ENCODE measurements around the gene R3HCC1L. TPM values are rescaled to one million over a fixed set of nuclear protein-coding genes. Genes with fewer than 3 reads are reported as not detected.
A peak's percentile ranks its signal among the peaks of the same experiment; 100 is the strongest.

The R3HCC1L gene
- total RNA-seq, 1 donor from 2014 or later = 7.7 TPM

DNA sequence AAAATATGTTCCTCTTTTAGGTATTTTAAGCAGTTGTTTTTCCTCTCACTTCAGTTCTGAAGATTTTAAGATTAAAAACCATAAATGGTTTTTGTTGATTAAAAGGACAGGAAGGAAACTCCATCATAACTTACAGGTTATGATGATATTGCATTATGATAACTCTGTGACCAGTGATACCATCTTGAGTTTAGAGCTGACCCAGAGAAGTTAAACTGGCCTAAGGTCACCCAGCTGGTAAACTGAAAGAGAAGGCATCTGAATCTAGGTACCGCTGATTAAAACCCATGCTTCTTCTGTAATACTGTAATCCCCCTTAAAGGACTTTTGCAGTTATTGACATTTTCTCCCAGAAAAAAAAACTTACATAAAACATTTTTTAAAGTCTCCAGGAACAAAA lies 103.9 kb downstream of the R3HCC1L start:
- ATAC-seq = no peak

DNA sequence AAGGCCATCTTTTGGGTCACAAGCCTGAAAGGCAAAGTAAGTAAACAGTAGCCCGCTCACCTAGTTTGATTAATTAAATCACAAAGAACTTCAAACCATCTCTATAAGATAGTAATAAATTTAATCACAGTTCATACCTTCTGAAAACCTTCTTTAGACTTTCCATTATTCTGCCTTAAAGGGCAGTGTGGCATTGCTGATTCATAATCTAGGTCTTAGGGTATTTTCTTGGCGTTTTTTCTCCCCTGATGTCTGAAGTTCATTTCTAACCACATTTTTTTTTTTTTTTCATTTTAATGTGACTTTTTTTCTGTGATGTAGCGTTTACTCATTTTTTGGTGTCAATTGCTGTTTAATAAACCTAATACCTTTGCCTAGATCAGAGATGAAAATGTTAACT lies 106.1 kb downstream of the R3HCC1L start:
- no peak for ATAC-seq

DNA sequence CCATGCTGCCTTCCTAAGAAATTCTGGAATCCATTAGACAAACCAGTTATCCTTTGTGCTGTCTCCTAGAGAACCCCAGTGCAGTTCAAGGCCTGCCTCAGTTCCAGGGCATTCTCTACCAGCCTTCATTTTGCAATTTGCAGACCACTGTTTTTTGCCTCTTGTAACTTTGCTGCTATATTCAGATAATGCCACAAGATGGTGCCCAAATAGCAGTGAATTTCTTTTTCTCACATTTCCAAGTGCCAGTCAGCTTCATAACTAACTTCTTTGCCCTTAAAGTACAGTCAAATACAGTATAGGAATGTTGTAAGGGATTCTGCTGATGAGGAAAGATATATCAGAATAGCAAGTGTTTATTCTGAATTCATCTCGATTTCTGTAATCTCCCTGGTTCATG lies 108.4 kb downstream of the R3HCC1L start:
- no peak for ATAC-seq

DNA sequence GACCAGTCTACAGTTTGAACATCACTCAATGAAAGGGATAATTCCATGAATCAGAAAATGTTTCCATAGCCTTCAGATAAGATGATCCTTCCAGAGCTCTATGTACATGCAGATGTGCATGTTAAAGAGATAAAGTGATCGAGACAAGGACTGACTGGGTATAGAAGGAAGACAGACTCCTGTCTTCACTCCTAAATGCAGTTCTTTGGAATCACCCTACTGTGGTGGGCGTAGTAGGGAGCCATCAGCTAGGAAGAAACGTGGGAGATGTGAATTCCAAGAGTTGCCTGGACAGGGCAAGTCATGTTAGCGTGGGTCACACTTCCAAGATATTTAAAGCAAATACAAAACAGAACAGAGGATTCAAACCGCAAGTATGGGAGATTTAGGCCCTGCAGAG lies 109.7 kb downstream of the R3HCC1L start:
- no peak for ATAC-seq

DNA sequence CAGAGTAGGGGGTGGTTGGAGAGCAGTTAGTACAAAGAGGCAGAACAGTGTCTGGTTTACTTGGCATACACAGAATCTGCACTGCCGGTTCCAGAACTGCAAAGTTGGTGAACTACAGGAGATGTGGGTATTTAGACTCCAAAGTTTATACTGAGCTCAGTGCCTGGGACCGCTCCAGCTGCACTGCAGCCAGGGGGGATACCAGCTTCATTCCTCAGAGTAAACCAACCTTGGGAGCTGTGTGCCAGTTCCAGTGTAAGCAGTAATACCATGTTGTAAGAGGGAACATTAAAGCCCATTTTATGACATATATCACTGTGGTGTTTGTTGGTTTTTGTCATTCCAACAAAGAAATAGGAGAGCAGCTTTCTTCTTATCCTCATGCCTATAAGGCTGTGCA lies 110.1 kb downstream of the R3HCC1L start:
- ATAC-seq = no peak

DNA sequence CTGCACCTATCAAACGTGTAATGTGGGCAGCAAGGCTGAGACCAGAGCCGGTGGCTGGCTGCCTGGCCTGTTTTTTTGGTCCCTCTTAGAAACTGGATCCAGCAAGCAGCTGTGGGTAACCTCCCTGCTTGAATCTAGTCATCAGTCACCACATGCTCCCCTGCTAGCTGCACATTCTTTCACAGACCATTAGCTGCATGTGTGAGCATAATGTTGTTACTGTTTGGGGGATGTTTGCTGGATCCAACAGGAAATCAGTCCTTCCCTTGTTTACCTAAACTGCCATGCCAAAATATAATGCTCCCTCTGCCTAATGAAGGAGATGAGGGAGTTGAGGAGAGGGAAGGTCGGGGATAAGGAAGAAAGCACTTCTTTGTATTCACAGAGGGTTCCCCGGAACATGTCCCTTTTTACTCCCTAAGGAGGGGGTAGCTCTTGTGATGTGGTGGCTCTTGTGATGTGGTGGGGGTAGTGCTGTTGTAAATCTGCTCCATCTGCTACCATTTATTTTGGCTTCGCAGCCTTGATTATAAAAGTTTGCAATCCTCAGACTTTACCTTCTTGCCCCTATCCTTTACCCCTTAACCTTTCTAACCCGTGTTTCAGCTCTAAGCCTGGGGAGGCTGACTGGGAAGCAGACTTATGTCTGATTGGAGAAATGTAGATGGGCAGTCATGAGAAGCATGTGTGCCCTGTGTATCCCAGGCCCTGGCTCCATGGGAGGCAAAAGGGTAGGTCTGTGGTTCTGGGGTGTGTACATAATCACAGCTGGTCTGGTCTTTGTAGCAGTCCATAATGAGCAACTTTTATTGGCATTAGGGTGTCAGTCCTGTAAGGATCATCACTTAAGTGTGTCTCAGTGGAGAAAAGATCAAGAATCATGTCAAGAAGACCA lies 112.7 kb downstream of the R3HCC1L start:
- no peak for ATAC-seq

DNA sequence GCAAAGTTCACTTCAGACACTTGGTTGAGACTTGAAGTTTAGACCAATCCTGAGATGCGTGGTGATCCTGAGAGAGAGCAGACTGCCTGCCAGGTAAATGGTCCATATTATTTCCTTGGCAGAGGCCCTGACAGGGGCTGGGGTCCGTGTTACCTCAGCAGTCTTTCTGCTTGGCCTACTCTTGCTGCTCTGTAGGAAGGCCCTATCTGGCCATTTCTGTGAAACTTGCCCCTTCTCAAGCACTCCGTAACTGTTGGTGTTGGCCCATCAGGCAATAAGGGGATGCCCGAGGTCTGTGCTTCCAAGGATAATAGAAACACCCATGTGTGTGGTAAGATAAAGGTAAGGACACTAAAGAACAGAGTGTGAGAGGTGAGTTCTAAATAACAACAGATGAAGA lies 113.6 kb downstream of the R3HCC1L start:
- ATAC-seq = no peak

DNA sequence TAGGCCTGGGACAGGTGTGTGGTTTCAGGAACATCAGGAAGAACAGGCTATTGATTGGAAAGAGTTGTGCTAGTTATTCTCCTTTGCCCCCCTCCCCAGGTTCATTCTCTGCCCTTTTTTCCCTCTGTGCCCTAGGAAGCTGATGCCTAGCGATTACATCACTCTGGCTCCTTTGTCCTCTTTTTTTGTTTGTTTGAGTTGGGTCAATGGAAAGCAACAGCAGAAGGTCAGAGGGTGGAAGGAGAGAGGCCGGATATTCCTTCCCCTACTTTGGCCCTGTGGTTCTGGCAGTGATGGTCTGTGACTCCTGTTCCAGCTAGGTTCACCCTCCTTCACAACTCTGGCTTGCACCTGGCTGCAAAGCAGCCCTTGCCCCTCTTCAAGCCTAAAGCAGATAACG lies 114.7 kb downstream of the R3HCC1L start:
- no peak for ATAC-seq

DNA sequence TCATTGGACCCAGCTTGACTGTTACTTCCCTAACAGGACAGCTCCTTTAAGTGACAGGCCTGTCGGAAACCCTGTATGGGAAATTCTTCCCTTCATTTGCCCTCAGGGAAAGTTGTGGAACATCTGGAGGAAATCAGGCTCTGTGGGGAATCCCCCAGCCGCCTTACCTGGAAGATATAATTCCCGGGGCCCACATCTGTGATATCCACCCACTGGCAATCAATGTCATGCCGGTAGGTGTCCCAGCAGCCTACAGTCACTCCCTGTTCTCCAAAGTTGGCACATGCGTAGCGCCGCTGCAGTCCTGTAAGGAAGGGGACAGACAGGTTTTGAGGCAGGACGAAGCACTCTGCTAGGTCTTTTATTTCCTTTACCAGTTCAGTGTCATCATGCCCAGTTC lies 116.9 kb downstream of the R3HCC1L start:
- ATAC-seq = peak; percentile 61

DNA sequence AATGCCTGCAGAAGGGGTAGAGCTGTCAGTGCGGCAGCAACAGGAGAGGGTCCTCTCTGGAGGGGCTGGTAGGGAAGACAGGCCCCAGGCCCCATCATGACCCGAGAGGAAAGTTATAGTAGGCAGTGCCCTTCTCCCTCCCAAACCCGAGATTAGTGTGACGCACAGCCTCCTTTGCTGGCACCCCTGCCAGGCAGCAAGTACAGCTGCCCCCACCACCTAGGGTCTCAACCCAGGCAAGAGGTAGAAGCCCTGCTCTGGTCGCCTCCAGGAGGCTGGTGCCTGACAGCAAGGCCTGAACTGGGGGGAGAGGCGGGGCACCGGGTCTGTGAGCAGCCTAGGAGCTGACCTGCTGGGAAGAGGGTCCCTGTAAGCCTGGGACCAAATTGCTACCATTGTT lies 118.0 kb downstream of the R3HCC1L start:
- ATAC-seq = no peak

DNA sequence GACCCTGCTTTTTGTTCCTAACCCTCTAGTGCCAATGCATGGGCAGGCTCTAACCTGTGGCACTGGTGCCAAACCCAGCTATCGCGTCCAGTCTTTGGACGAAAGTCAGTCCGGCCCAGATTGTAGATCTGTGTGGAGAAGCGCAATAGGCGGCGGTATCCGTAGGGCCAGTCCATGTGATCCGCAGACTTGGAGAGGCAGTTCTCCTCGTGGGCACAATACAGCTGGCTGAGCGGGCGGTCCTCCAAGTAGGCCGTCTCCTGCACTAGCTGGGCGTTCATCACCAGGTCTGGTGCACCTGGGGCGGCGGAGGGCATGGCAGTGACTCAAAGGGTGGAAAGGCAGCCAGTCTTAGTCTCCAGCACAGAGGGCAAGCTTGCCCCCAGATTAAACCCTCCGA lies 119.0 kb downstream of the R3HCC1L start:
- peak; percentile 12 for ATAC-seq

DNA sequence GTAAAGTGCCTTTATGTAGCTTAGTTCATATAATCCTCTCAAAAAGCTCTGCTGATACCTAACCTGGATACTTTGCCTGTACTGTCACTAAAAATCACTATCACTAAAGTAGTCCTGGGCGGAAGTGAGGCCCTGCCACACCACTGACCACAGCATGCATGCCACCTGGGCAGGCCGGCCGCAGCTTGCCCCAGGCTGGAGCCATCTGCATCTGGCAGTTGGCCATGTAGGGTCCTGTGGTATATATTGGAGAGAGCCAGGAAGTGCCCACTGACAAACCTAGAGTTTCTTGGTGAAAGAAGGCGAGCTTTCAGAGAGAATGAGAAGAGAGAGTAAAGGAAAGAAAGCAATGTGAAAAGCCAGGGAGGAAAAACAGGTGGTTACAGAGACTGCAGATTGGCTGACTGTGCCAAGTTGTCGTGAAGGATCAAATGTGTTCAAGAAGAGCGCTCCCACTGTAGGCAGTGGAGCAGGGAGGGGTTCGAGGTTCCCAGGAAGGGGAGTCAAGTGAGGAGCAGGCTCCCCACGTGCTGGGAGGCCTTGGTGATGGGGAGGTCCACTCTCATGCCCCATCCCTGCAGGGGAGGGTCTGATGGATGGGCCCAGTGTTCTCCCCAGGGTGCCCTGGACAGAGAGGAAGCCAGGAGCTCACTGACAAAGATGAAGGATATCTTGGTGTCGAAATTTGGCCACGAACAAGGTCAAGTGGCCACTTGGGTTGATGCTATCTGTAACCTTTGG lies 119.9 kb downstream of the R3HCC1L start:
- ATAC-seq = no peak

DNA sequence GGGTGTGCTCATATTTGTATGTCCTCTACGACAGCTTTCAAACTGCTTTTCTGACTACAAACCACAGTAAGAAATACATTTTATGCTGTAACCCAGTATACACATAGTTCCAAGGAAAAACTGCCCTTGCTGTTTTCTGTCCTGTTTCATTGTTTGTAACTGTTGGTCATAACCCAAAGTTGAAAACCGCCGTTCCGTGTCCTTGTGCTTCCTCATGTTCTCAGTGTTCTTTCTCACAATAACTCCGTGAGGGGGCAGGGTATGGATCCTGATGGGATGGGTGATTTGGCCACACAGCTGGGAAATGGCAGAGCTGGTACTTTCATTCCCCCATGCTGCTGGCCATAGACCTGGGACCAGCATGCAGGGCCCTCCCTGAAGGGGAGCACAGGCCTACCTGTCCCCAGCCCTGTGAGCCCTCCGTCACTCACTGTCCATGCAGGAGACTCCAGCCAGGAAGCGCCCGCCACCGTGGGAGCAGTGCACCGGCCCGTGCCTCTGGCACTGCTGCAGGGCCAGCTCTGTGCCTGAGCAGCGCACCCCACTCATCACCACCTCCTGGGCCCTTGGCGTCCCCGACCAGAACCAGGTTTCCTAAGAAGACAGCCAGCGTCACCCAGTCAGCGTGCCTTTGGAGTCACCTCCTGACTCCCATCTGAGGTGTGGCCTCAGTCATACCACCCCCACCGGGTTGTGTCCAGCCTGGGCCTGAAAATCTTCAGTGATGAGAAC lies 120.9 kb downstream of the R3HCC1L start:
- ATAC-seq = no peak

DNA sequence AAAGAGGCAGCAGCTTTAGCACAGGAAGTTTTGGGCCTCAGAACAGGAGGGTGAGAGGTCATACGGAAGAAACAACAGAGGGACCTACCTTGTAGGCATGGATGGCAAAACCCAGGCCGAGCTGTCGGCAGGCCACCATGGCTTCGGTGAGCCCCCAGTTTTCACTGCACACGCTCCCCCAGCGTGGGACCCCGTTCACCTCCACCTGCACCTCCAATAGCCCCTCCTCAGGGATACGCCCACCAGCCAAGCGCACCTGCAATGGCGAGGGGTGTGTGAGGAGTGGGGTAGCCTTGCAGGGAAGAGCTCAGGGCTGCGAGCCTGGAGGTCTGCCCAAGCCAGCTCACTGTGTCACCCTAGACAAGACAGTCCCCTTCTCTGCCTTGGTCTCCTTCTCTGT lies 122.2 kb downstream of the R3HCC1L start:
- ATAC-seq = no peak

DNA sequence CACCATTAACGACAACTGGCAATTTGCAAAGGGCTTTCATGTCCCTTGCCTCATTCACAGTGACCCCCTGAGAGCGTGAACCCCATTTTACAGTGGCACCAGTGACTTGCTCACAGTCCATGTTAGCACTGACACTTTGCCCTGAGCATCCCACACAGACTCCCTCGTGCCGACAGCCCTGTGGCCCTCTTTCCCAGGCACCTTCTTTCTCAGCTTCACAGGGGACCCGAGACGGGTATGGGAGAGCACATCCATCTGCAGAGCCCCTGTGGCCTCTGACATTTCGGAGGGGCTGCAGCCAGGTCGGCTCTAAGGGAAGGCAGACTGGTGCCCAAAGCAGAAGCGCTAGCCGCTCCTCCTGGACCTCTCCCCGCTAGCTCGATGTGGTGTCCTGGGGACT lies 122.7 kb downstream of the R3HCC1L start:
- ATAC-seq = no peak

DNA sequence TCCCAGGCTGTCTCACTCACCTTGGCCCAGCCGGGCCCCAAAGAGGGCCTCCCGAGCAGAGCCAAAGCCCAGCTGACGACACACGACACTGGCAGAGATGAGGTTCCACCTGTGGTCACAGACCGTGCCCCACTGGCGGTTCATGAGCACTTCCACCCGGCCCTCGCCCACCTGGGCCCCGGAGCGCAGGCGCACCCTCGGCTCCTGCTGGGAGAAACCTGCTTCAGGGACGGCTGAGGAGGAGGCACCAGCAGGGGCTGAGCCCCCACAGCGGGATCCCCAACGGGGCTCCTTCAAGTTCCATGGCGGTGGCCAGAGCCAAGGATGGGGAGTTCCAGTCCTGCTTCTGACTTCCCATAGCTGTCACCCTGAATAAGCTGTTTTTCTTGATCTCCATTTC lies 123.5 kb downstream of the R3HCC1L start:
- ATAC-seq = no peak

DNA sequence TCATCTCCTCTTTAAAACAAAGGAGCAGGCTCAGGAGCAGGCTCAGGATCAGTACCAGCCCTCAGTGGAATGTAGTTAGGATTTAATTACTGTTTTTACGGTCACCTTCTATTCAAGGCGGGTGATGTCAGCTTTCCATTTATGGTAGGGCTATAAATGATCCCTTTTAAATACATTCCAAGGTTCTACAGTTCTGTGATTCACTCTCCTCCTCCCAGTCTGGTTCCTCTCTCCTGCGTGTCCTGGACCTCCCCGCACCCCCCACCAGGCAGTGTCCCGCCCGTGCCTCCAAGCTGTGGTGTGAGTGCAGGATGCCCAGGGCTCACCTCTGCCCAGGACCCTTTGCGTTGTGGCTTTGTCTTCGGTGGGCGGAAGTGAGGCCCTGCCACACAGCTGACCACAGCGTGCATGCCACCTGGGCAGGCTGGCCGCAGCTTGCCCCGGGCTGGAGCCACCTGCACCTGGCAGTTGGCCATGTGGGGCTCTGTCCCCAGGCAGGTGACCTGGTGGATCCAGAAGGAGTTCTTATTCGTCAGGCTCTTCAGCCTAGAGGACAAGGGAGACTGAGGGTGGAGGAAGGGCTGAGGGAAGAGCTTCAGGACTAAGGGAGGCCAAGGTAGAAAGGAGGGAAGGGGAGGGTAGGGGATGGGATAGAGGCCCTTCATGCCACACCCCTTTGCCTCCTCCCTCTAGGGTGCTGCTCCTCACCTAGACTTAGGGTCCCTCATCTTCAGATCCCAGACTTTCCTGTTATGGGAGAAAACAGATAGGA lies 124.4 kb downstream of the R3HCC1L start:
- no peak for ATAC-seq

DNA sequence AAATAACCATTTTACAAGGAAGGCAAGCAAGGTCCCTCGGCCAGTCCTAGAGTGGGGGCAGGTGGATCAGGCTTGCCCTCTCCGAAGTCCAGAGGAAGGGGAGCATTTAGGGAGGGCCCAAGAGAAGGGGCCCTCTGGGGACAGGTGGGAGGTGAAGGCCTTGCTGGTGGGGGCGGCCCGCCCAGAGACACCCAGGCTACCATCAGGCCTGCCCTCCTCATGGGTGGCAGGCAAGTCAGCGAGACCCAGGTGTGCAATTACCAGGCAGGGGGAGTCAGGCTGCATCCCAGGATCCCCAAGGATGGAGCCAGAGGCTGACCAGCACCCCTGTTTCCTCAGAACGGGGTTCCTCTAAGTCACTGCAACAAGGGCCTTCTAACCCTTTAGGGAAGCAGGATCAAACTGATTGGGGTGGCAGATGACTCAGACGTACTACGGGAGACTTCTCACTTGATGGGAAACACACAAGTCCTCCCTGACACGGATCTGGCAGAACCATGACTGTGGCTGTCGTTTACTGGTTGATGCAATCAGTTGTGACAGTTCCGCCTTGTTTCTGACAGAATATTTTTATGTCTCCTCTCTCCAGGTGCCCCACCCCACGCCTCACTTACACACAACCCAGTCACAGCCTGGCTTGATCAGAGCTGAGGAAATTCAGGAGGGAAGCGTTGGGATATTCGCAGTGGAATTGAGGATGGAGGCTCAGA lies 125.3 kb downstream of the R3HCC1L start:
- ATAC-seq = peak; percentile 50

DNA sequence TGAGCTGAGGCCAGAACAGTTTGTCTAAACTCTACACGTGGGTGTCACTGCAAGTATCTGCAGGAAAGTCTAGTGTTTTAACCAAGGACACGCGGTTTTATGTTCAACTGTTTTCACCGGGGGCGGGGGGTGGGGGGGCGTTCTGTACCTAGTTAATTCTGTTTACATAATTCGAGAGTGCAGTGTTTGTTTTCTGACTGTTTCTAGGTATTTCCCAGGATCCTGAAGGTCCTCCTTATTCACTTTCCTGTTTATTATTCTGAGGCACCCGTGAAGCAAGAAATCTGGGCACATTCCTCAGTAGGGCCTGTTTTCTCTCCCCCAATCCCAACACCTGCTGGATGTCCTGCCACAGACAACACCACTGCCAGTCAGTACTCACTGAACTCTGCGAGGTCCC lies 125.9 kb downstream of the R3HCC1L start:
- ATAC-seq = no peak

DNA sequence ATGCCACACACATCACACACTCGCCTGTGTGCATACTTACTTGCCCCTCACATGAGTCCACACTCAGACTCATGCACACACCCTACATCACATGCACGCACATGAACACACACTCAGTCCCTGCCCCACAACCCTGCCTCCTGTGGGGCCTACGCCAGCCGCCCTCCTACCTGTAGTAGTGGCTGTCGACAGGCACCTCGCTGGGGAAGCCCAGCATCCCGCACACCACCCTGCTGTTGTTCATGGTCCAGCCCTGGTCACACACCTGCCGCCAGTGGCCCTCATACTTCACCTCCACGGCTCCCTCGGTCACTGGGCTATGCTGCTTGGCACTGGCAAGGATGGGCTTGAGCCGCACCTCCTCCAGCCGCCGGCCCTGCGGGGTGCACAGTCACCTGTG lies 126.3 kb downstream of the R3HCC1L start:
- ATAC-seq = no peak

DNA sequence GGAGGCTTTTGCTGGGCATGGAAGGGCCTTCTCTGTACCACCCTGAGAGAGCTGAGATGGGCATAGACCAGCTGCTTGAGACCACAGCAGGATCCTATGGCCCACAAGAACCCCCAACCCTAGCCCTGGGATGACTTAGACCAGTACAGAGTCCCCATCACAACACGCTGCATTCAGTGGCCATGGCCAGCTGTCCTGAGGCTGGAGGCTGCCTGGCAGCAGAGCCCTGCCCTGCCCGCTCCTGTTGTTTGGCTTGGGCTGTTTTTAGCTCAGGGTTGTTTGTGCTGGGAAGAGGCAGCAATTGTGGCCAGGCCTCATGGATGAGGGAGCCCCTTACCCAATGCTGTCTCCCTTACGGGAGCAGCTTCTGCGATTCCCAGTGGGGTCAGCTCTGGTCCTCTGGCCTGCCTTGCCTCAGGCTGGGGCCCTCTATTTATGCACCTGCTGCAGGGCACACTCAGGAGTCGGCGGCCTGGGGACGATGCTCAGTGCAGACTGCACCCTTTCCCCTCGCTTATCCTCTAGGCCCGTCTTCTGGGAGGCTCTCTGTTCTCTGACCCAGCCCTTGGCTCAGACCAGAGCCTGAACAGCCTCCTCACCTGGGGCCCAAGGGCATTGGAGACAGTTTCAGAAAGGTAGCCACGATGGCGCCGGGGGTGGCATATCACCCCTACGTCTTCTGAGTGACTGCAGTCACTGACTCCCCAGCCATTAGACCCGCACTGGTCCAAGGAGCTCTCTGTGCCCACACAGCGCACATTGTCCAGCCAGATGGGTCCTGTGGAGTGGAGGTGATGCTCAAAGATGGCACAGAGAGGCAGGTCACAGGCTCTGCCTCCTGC lies 127.2 kb downstream of the R3HCC1L start:
- no peak for ATAC-seq
